WTC11 (cell line): ENCODE data around the gene SERPIND1. TPM values are rescaled to one million over a fixed set of nuclear protein-coding genes. Genes with fewer than 3 reads are reported as not detected.
A peak's percentile ranks its signal among the peaks of the same experiment; 100 is the strongest.

Source experiments
- ATAC-seq: fragments of 200-7000 bp; cut with Tn5 transposase; 2 replicates; pipeline ENCODE4 v1.10.0; 2021; ENCODE audit warnings: mild to moderate bottlenecking, moderate library complexity
- CTCF ChIA-PET: fragments of 300-600 bp; sonication (Branson Sonifier 250); formaldehyde crosslinking; loops from one replicate; lab custom pipeline; 2021; ENCODE audit warnings: antibody characterized with exemption; lab: Charles Lee
- POLR2A ChIA-PET: fragments of 350-600 bp; sonication (Branson Sonifier 250); formaldehyde crosslinking; loops from one replicate; lab custom pipeline; 2021; ENCODE audit warnings: antibody characterized with exemption; lab: Charles Lee
- DNase-seq: peaks from one replicate; pipeline ENCODE4 v3.0.0; 2021; ENCODE audit warnings: low spot score
- H3K27ac Mint-ChIP-seq: 2 replicates; pipeline ENCODE4 v1.8.0; 2021; ENCODE audit warnings: mixed read lengths
- H3K27me3 Mint-ChIP-seq: 2 replicates; pipeline ENCODE4 v1.8.0; 2021; ENCODE audit warnings: low read depth, mild to moderate bottlenecking, moderate library complexity, mixed read lengths
- H3K36me3 Mint-ChIP-seq: 2 replicates; pipeline ENCODE4 v1.8.0; 2021; ENCODE audit warnings: mixed read lengths
- H3K4me1 Mint-ChIP-seq: 2 replicates; pipeline ENCODE4 v1.8.0; 2022; ENCODE audit warnings: mixed read lengths
- H3K4me3 Mint-ChIP-seq: 2 replicates; pipeline ENCODE4 v1.8.0; 2021; ENCODE audit warnings: mild to moderate bottlenecking, moderate library complexity, mixed read lengths
- H3K9me3 Mint-ChIP-seq: 2 replicates; pipeline ENCODE4 v1.8.0; 2021; ENCODE audit warnings: mixed read lengths
- E2F5 ChIP-seq: sonication (generic); formaldehyde crosslinking; IDR thresholded peaks from 2 replicates; pipeline ENCODE4 v1.8.1; 2022; ENCODE audit warnings: mild to moderate bottlenecking, moderate library complexity, missing genetic modification reagents
- ESRRA ChIP-seq: sonication (generic); formaldehyde crosslinking; IDR thresholded peaks from 2 replicates; pipeline ENCODE4 v1.8.1; 2022; ENCODE audit warnings: mild to moderate bottlenecking, missing genetic modification reagents, borderline replicate concordance
- ETV6 ChIP-seq: sonication (generic); formaldehyde crosslinking; IDR thresholded peaks from 2 replicates; pipeline ENCODE4 v1.8.1; 2022; ENCODE audit warnings: mild to moderate bottlenecking, missing genetic modification reagents
- HMGA2 ChIP-seq: fragments of 250-450 bp; sonication (Bioruptor Pico); IDR thresholded peaks from 2 replicates; pipeline ENCODE4 v1.4.0; 2021; ENCODE audit warnings: mild to moderate bottlenecking, moderate library complexity
- KAT7 ChIP-seq: sonication (generic); formaldehyde crosslinking; IDR thresholded peaks from 2 replicates; pipeline ENCODE4 v1.8.1; 2023; ENCODE audit warnings: missing genetic modification reagents, mild to moderate bottlenecking, borderline replicate concordance
- PRDM15 ChIP-seq: sonication (generic); formaldehyde crosslinking; IDR thresholded peaks from 2 replicates; pipeline ENCODE4 v1.8.0; 2022; ENCODE audit warnings: missing genetic modification reagents
- ZMAT4 ChIP-seq: fragments of 250-450 bp; sonication (Bioruptor Pico); IDR thresholded peaks from 2 replicates; pipeline ENCODE4 v1.9.0; 2021; ENCODE audit warnings: mild to moderate bottlenecking
- ZNF121 ChIP-seq: sonication (generic); formaldehyde crosslinking; IDR thresholded peaks from 2 replicates; pipeline ENCODE4 v1.8.0; 2023; ENCODE audit warnings: missing genetic modification reagents
- ZNF219 ChIP-seq: sonication (generic); formaldehyde crosslinking; IDR thresholded peaks from 2 replicates; pipeline ENCODE4 v1.8.0; 2023; ENCODE audit warnings: missing genetic modification reagents, mild to moderate bottlenecking, borderline replicate concordance
- ZNF416 ChIP-seq: fragments of 250-450 bp; sonication (Bioruptor Pico); IDR thresholded peaks from 2 replicates; pipeline ENCODE4 v1.9.0; 2021; ENCODE audit warnings: mild to moderate bottlenecking, inconsistent platforms
- ZNF423 ChIP-seq: fragments of 250-450 bp; sonication (Bioruptor Pico); IDR thresholded peaks from 2 replicates; pipeline ENCODE4 v2.1.2; 2022; ENCODE audit warnings: mild to moderate bottlenecking, moderate library complexity
- total RNA-seq: library from RNA; stranded (reverse); gene quantifications from 3 replicates; pipeline ENCODE4 v1.2.3, GENCODE V29; 2021
- TF ChIP-seq, protein P1 (sequence below): sonication (generic); formaldehyde crosslinking; IDR thresholded peaks from 2 replicates; pipeline ENCODE4 v1.8.1; 2023; ENCODE audit warnings: mild to moderate bottlenecking, missing genetic modification reagents, moderate library complexity
- TF ChIP-seq, protein P2 (sequence below): sonication (generic); formaldehyde crosslinking; IDR thresholded peaks from 2 replicates; pipeline ENCODE4 v1.8.1; 2022; ENCODE audit warnings: low read depth, missing genetic modification reagents, borderline replicate concordance
- TF ChIP-seq, protein P3 (sequence below): sonication (generic); formaldehyde crosslinking; IDR thresholded peaks from 2 replicates; pipeline ENCODE4 v1.8.0; 2022; ENCODE audit warnings: mild to moderate bottlenecking, missing genetic modification reagents
- TF ChIP-seq, protein P4 (sequence below): fragments of 200-600 bp; IDR thresholded peaks from 2 replicates; pipeline ENCODE4 v1.8.0; 2022; ENCODE audit warnings: antibody characterized with exemption

The SERPIND1 gene
- total RNA-seq, 1 experiment from 2014 or later, result 0.22 TPM

DNA sequence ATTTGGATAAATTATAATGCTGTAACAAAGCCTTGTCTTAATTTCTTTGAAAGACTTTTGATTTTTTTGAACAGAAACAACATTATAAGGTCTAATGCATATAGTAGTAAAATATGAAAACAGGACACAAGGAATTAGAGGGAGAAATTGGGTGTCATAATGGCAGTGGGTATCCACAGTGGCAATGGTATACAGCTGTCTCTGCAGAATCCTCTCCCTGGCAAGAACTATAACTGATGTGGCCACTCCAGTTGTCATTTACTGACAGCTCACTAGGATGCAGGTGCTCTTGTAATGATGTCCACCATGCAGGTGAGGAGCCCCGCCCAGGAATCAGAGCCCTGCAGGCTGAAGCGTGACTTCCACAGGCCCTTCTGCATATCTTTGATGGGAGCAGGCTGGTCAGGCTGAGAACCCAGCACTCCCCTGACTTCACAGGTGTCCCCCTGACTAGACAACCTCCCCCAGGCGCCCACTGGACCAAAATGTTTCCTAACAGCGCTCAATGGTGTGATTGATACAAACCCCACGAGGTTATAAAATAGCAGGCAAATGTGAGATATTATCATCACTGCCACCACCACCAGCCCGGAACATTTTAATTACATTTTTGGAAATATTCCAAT is 32.8 kb upstream of the SERPIND1 start (continued):
- TF ChIP-seq PRDM15, result no peak
- no peak for TF ChIP-seq ETV6 (CRISPR knock-in tag)
- TF ChIP-seq, protein P1, sequence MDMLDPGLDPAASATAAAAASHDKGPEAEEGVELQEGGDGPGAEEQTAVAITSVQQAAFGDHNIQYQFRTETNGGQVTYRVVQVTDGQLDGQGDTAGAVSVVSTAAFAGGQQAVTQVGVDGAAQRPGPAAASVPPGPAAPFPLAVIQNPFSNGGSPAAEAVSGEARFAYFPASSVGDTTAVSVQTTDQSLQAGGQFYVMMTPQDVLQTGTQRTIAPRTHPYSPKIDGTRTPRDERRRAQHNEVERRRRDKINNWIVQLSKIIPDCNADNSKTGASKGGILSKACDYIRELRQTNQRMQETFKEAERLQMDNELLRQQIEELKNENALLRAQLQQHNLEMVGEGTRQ (CRISPR knock-in tag), result no peak
- TF ChIP-seq ESRRA, result no peak
- no peak for TF ChIP-seq E2F5 (CRISPR knock-in tag)
- TF ChIP-seq, protein P2, sequence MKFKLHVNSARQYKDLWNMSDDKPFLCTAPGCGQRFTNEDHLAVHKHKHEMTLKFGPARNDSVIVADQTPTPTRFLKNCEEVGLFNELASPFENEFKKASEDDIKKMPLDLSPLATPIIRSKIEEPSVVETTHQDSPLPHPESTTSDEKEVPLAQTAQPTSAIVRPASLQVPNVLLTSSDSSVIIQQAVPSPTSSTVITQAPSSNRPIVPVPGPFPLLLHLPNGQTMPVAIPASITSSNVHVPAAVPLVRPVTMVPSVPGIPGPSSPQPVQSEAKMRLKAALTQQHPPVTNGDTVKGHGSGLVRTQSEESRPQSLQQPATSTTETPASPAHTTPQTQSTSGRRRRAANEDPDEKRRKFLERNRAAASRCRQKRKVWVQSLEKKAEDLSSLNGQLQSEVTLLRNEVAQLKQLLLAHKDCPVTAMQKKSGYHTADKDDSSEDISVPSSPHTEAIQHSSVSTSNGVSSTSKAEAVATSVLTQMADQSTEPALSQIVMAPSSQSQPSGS (CRISPR knock-in tag), result no peak
- TF ChIP-seq KAT7 (CRISPR knock-in tag), result no peak
- no peak for TF ChIP-seq HMGA2
- TF ChIP-seq ZNF219 (CRISPR knock-in tag), result no peak
- no peak for TF ChIP-seq ZNF121 (CRISPR knock-in tag)
- TF ChIP-seq, protein P3, sequence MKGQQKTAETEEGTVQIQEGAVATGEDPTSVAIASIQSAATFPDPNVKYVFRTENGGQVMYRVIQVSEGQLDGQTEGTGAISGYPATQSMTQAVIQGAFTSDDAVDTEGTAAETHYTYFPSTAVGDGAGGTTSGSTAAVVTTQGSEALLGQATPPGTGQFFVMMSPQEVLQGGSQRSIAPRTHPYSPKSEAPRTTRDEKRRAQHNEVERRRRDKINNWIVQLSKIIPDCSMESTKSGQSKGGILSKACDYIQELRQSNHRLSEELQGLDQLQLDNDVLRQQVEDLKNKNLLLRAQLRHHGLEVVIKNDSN (CRISPR knock-in tag), result no peak

- DNase-seq (peak; percentile 52), ATAC-seq (peak; percentile 30; the same call in 1 of the 2 replicates)
- peaks cover 9% of the 10 kb centered on the region for H3K9me3 Mint-ChIP-seq
- H3K4me3 Mint-ChIP-seq, result no peak overlapping the region
- TF ChIP-seq ZNF423, result no peak
- TF ChIP-seq, protein P1 (CRISPR knock-in tag), result no peak
- TF ChIP-seq ZMAT4 (CRISPR knock-in tag), result no peak
- TF ChIP-seq, protein P4, sequence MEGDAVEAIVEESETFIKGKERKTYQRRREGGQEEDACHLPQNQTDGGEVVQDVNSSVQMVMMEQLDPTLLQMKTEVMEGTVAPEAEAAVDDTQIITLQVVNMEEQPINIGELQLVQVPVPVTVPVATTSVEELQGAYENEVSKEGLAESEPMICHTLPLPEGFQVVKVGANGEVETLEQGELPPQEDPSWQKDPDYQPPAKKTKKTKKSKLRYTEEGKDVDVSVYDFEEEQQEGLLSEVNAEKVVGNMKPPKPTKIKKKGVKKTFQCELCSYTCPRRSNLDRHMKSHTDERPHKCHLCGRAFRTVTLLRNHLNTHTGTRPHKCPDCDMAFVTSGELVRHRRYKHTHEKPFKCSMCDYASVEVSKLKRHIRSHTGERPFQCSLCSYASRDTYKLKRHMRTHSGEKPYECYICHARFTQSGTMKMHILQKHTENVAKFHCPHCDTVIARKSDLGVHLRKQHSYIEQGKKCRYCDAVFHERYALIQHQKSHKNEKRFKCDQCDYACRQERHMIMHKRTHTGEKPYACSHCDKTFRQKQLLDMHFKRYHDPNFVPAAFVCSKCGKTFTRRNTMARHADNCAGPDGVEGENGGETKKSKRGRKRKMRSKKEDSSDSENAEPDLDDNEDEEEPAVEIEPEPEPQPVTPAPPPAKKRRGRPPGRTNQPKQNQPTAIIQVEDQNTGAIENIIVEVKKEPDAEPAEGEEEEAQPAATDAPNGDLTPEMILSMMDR, result peak; percentile 74
- no peak for TF ChIP-seq ZNF416 (CRISPR knock-in tag)
- POLR2A ChIA-PET, result no interaction called here
- CTCF ChIA-PET, result interaction anchor here (0.6 to 2.0 kb wide), 18 partner anchors 8 to 324 kb away, joined by 3 to 14 read pairs (median 4); no protein-coding TSS in a partner anchor
- peaks cover 14% of the 10 kb centered on the region for H3K36me3 Mint-ChIP-seq
- H3K27ac Mint-ChIP-seq, result no peak overlapping the region
- H3K27me3 Mint-ChIP-seq, result no peaks in the 10 kb centered on the region
- no peaks in the 10 kb centered on the region for H3K4me1 Mint-ChIP-seq
Observed at GRCh38 chr22:20741634-20742581, 32.0 kb upstream of the SERPIND1 start.
